HepG2 (cell line): Measurements from ENCODE around the gene SELENOH. TPM values are rescaled to one million over a fixed set of nuclear protein-coding genes. Genes with fewer than 3 reads are reported as not detected.

Experiments
- BCL6 ChIP-seq: IDR thresholded peaks from 2 replicates; pipeline ENCODE4 v1.6.1; 2016; ENCODE audit warnings: missing genetic modification reagents, missing compliant biosample characterization
- LCORL ChIP-seq, 2 experiments: fragments of 450-650 bp in 1 of 2; sonication (generic) in 1 of 2; formaldehyde crosslinking in 1 of 2; IDR thresholded peaks; 2 replicates each; pipeline versions ENCODE4 v1.5.0 to v1.6.1; 2017 to 2020; ENCODE audit warnings: antibody characterized with exemption in 1 of 2, missing genetic modification reagents in 1 of 2
- PAF1 ChIP-seq: IDR thresholded peaks from 2 replicates; pipeline ENCODE4 v1.6.1; 2016; ENCODE audit warnings: missing genetic modification reagents, missing compliant biosample characterization
- SALL2 ChIP-seq: sonication (generic); formaldehyde crosslinking; IDR thresholded peaks from 2 replicates; pipeline ENCODE4 v1.8.1; 2023; ENCODE audit warnings: mild to moderate bottlenecking, missing genetic modification reagents, inconsistent platforms
- STAT5B ChIP-seq: sonication (generic); formaldehyde crosslinking; IDR thresholded peaks from 2 replicates; pipeline ENCODE4 v1.4.0; 2020; ENCODE audit warnings: missing genetic modification reagents
- ZNF20 ChIP-seq: sonication (generic); formaldehyde crosslinking; IDR thresholded peaks from 2 replicates; pipeline ENCODE4 v1.4.0; 2020; ENCODE audit warnings: mild to moderate bottlenecking, moderate library complexity, missing genetic modification reagents
- ZNF629 ChIP-seq: sonication (generic); formaldehyde crosslinking; conservative IDR thresholded peaks from 2 replicates; pipeline ENCODE4 v1.5.0; 2020; ENCODE audit warnings: missing genetic modification reagents
- polyA plus RNA-seq, 8 experiments: library from polyadenylated mRNA; depleted of rRNA in 3 of 8; stranded (reverse) in 7 of 8; unstranded in 1 of 8; fragments of >200 nt; fragmentation: Illumina TruSeq in 4 of 8; extraction: Trizol in 4 of 8; gene quantifications; 2 replicates each; pipeline versions ENCODE4 v1.2.1 to v1.2.3, GENCODE V29; 2011 to 2016; ENCODE audit warnings: low read depth in 4 of 8, missing spikeins in 1 of 8, mixed read lengths in 1 of 8; ENCODE audit not compliant: insufficient read depth in 1 of 8
- total RNA-seq, 5 experiments: library from RNA; depleted of rRNA; stranded (reverse); fragments of >200 nt; fragmentation: Illumina TruSeq; extraction: Trizol; gene quantifications; 2 replicates each; pipeline ENCODE4 v1.2.3, GENCODE V29; 2016; ENCODE audit warnings: low read depth in 1 of 5
- TF ChIP-seq, protein P1 (sequence below): sonication (generic); formaldehyde crosslinking; IDR thresholded peaks from 2 replicates; pipeline ENCODE4 v1.5.1; 2020; ENCODE audit warnings: missing genetic modification reagents, mild to moderate bottlenecking, borderline replicate concordance
- TF ChIP-seq, protein P2 (sequence below): sonication (generic); formaldehyde crosslinking; IDR thresholded peaks from 2 replicates; pipeline ENCODE4 v1.4.0; 2020; ENCODE audit warnings: missing genetic modification reagents
- TF ChIP-seq, protein P3 (sequence below), 2 experiments: IDR thresholded peaks; 2 replicates each; pipeline ENCODE4 v1.6.1; 2011 to 2012; ENCODE audit warnings: low read length in 2 of 2, borderline replicate concordance in 1 of 2, low read depth in 1 of 2, mild to moderate bottlenecking in 1 of 2, moderate library complexity in 1 of 2
- TF ChIP-seq, protein P4 (sequence below): sonication (generic); formaldehyde crosslinking; IDR thresholded peaks from 2 replicates; pipeline ENCODE4 v1.4.0; 2020; ENCODE audit warnings: missing genetic modification reagents

The SELENOH gene
- total and polyA plus RNA-seq, 2 of the 13 experiments (the other 11 are each of a cell fraction or from before 2014, with no cell fraction given): 27.2 to 77.4 TPM

DNA sequence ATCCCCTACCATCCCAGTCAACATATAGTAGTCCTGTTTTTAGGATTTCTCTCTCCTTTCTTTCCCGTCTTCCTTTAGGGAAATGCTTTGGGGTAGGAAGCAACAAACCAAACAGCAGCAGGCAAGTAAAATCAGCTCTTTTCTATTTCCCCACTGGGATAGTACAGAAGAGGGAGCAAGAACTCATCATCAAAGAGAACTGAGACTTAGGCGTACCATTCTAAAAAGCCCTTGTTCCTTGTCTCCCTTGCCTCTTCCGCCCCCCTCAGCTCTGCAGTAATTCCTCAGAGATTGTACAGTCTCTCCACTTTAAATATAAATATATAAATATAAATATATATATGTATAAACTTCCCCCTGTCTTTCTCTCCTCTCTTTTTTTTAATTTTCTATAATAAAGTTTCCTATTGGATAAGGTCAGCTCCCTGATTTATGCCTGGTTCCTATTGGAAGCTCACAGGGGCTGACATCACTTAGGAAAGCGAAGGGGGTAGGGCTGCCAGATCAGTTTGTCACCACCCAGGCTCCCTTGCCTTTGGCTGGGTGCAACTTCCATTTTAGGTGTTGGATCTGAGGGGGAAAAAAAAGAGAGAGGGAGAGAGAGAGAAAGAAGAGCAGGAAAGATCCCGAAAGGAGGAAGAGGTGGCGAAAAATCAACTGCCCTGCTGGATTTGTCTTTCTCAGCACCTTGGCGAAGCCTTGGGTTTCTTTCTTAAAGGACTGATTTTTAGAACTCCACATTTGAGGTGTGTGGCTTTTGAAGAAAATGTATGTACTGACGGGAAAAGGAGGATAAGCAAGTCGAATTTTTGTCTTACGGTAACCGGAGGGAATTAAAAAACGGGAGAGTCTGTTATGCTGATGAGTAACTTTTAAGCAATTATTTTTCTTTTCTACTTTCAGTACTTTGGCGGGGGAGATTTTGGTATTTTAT lies 20.3 kb downstream of the SELENOH start, which contains the start of gene CTNND1 (continued):
- TF ChIP-seq STAT5B (CRISPR knock-in tag) (no peak), SALL2 (CRISPR knock-in tag) (no peak), ZNF629 (no peak), ZNF20 (CRISPR knock-in tag) (no peak), PAF1 (CRISPR knock-in tag) (no peak), BCL6 (peak; percentile 21; the same call in 1 of the 2 replicates), LCORL (IDR thresholded peaks at IDR 0.05) (0 out of 2 replicates have a peak, but pooled peaks have one; percentile 52), LCORL (CRISPR knock-in tag; IDR thresholded peaks at IDR 0.05) (peak; percentile 48; the same call in 1 of the 2 replicates)
- TF ChIP-seq, protein P1, sequence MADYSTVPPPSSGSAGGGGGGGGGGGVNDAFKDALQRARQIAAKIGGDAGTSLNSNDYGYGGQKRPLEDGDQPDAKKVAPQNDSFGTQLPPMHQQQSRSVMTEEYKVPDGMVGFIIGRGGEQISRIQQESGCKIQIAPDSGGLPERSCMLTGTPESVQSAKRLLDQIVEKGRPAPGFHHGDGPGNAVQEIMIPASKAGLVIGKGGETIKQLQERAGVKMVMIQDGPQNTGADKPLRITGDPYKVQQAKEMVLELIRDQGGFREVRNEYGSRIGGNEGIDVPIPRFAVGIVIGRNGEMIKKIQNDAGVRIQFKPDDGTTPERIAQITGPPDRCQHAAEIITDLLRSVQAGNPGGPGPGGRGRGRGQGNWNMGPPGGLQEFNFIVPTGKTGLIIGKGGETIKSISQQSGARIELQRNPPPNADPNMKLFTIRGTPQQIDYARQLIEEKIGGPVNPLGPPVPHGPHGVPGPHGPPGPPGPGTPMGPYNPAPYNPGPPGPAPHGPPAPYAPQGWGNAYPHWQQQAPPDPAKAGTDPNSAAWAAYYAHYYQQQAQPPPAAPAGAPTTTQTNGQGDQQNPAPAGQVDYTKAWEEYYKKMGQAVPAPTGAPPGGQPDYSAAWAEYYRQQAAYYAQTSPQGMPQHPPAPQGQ (CRISPR knock-in tag): no peak
- TF ChIP-seq, protein P2, sequence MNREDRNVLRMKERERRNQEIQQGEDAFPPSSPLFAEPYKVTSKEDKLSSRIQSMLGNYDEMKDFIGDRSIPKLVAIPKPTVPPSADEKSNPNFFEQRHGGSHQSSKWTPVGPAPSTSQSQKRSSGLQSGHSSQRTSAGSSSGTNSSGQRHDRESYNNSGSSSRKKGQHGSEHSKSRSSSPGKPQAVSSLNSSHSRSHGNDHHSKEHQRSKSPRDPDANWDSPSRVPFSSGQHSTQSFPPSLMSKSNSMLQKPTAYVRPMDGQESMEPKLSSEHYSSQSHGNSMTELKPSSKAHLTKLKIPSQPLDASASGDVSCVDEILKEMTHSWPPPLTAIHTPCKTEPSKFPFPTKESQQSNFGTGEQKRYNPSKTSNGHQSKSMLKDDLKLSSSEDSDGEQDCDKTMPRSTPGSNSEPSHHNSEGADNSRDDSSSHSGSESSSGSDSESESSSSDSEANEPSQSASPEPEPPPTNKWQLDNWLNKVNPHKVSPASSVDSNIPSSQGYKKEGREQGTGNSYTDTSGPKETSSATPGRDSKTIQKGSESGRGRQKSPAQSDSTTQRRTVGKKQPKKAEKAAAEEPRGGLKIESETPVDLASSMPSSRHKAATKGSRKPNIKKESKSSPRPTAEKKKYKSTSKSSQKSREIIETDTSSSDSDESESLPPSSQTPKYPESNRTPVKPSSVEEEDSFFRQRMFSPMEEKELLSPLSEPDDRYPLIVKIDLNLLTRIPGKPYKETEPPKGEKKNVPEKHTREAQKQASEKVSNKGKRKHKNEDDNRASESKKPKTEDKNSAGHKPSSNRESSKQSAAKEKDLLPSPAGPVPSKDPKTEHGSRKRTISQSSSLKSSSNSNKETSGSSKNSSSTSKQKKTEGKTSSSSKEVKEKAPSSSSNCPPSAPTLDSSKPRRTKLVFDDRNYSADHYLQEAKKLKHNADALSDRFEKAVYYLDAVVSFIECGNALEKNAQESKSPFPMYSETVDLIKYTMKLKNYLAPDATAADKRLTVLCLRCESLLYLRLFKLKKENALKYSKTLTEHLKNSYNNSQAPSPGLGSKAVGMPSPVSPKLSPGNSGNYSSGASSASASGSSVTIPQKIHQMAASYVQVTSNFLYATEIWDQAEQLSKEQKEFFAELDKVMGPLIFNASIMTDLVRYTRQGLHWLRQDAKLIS: no peak
- TF ChIP-seq, protein P3, sequence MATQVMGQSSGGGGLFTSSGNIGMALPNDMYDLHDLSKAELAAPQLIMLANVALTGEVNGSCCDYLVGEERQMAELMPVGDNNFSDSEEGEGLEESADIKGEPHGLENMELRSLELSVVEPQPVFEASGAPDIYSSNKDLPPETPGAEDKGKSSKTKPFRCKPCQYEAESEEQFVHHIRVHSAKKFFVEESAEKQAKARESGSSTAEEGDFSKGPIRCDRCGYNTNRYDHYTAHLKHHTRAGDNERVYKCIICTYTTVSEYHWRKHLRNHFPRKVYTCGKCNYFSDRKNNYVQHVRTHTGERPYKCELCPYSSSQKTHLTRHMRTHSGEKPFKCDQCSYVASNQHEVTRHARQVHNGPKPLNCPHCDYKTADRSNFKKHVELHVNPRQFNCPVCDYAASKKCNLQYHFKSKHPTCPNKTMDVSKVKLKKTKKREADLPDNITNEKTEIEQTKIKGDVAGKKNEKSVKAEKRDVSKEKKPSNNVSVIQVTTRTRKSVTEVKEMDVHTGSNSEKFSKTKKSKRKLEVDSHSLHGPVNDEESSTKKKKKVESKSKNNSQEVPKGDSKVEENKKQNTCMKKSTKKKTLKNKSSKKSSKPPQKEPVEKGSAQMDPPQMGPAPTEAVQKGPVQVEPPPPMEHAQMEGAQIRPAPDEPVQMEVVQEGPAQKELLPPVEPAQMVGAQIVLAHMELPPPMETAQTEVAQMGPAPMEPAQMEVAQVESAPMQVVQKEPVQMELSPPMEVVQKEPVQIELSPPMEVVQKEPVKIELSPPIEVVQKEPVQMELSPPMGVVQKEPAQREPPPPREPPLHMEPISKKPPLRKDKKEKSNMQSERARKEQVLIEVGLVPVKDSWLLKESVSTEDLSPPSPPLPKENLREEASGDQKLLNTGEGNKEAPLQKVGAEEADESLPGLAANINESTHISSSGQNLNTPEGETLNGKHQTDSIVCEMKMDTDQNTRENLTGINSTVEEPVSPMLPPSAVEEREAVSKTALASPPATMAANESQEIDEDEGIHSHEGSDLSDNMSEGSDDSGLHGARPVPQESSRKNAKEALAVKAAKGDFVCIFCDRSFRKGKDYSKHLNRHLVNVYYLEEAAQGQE (IDR thresholded peaks at IDR 0.05; ENCODE audit: borderline replicate concordance in 1 of 2, low read depth in 1 of 2, low read length in 2 of 2): no peak; a peak in 1 of 4 replicates
- TF ChIP-seq, protein P4, sequence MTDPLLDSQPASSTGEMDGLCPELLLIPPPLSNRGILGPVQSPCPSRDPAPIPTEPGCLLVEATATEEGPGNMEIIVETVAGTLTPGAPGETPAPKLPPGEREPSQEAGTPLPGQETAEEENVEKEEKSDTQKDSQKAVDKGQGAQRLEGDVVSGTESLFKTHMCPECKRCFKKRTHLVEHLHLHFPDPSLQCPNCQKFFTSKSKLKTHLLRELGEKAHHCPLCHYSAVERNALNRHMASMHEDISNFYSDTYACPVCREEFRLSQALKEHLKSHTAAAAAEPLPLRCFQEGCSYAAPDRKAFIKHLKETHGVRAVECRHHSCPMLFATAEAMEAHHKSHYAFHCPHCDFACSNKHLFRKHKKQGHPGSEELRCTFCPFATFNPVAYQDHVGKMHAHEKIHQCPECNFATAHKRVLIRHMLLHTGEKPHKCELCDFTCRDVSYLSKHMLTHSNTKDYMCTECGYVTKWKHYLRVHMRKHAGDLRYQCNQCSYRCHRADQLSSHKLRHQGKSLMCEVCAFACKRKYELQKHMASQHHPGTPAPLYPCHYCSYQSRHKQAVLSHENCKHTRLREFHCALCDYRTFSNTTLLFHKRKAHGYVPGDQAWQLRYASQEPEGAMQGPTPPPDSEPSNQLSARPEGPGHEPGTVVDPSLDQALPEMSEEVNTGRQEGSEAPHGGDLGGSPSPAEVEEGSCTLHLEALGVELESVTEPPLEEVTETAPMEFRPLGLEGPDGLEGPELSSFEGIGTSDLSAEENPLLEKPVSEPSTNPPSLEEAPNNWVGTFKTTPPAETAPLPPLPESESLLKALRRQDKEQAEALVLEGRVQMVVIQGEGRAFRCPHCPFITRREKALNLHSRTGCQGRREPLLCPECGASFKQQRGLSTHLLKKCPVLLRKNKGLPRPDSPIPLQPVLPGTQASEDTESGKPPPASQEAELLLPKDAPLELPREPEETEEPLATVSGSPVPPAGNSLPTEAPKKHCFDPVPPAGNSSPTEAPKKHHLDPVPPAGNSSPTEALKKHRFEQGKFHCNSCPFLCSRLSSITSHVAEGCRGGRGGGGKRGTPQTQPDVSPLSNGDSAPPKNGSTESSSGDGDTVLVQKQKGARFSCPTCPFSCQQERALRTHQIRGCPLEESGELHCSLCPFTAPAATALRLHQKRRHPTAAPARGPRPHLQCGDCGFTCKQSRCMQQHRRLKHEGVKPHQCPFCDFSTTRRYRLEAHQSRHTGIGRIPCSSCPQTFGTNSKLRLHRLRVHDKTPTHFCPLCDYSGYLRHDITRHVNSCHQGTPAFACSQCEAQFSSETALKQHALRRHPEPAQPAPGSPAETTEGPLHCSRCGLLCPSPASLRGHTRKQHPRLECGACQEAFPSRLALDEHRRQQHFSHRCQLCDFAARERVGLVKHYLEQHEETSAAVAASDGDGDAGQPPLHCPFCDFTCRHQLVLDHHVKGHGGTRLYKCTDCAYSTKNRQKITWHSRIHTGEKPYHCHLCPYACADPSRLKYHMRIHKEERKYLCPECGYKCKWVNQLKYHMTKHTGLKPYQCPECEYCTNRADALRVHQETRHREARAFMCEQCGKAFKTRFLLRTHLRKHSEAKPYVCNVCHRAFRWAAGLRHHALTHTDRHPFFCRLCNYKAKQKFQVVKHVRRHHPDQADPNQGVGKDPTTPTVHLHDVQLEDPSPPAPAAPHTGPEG (CRISPR knock-in tag): no peak
